Astrocyte (in vitro differentiated cells and primary cell): ENCODE measurements around the gene OSM. TPM values are rescaled to one million over a fixed set of nuclear protein-coding genes. Genes with fewer than 3 reads are reported as not detected.
A peak's percentile ranks its signal among the peaks of the same experiment; 100 is the strongest.

Source experiments
- DNase-seq: peaks from one replicate; pipeline ENCODE4 v3.0.0-alpha.2; 2010; ENCODE audit warnings: low read depth
- FAIRE-seq: peaks from 2 replicates; lab custom pipeline; 2011; peaks lifted over from hg19 to GRCh38; lab: Jason Lieb, UNC
- H2AFZ ChIP-seq: 2 replicates; pipeline ENCODE4 v1.6.0; 2012; ENCODE audit warnings: low read depth, low read length, inconsistent platforms
- H3K27ac ChIP-seq: 2 replicates; pipeline ENCODE4 v1.5.1; 2011; ENCODE audit warnings: low read depth, low read length, inconsistent platforms
- H3K27me3 ChIP-seq: 2 replicates; pipeline ENCODE4 v1.6.0; 2011; ENCODE audit warnings: low read length, inconsistent platforms; ENCODE audit not compliant: insufficient read depth
- H3K36me3 ChIP-seq: 2 replicates; pipeline ENCODE4 v1.5.1; 2011; ENCODE audit warnings: low read length, inconsistent platforms; ENCODE audit not compliant: insufficient read depth
- H3K4me1 ChIP-seq: 2 replicates; pipeline ENCODE4 v1.5.1; 2011; ENCODE audit warnings: low read length, inconsistent platforms; ENCODE audit not compliant: insufficient read depth
- H3K4me2 ChIP-seq: 2 replicates; pipeline ENCODE4 v1.6.0; 2012; ENCODE audit warnings: low read length, inconsistent platforms
- H3K4me3 ChIP-seq: 2 replicates; pipeline ENCODE4 v1.5.1; 2011; ENCODE audit warnings: low read depth, mild to moderate bottlenecking, low read length, inconsistent platforms; ENCODE audit not compliant: insufficient read depth
- H3K79me2 ChIP-seq: 2 replicates; pipeline ENCODE4 v1.6.0; 2012; ENCODE audit warnings: mild to moderate bottlenecking, low read length, inconsistent platforms; ENCODE audit not compliant: insufficient read depth
- H3K9ac ChIP-seq: 2 replicates; pipeline ENCODE4 v1.6.0; 2012; ENCODE audit warnings: mild to moderate bottlenecking, low read length, inconsistent platforms
- H3K9me3 ChIP-seq: 2 replicates; pipeline ENCODE4 v1.5.1; 2012; ENCODE audit warnings: low read depth, mild to moderate bottlenecking, low read length, inconsistent platforms; ENCODE audit not compliant: insufficient read depth
- H4K20me1 ChIP-seq: 2 replicates; pipeline ENCODE4 v1.6.0; 2012; ENCODE audit warnings: low read length, inconsistent platforms; ENCODE audit not compliant: insufficient read depth
- H3K27ac Mint-ChIP-seq: one replicate; pipeline ENCODE4 v1.8.0; 2021; ENCODE audit warnings: mild to moderate bottlenecking, mixed read lengths; ENCODE audit not compliant: unreplicated experiment
- H3K27me3 Mint-ChIP-seq: one replicate; pipeline ENCODE4 v1.8.0; 2021; ENCODE audit warnings: low read depth, mixed read lengths; ENCODE audit not compliant: unreplicated experiment
- H3K36me3 Mint-ChIP-seq: one replicate; pipeline ENCODE4 v1.8.0; 2021; ENCODE audit warnings: low read depth, mixed read lengths; ENCODE audit not compliant: unreplicated experiment
- H3K4me1 Mint-ChIP-seq: one replicate; pipeline ENCODE4 v1.8.0; 2021; ENCODE audit warnings: low read depth, mixed read lengths; ENCODE audit not compliant: unreplicated experiment
- H3K4me3 Mint-ChIP-seq: one replicate; pipeline ENCODE4 v1.8.0; 2021; ENCODE audit warnings: mild to moderate bottlenecking, moderate library complexity, mixed read lengths; ENCODE audit not compliant: unreplicated experiment
- H3K9me3 Mint-ChIP-seq: one replicate; pipeline ENCODE4 v1.8.0; 2021; ENCODE audit warnings: mild to moderate bottlenecking, mixed read lengths; ENCODE audit not compliant: unreplicated experiment
- CTCF ChIP-seq: IDR thresholded peaks from 2 replicates; pipeline ENCODE4 v1.5.1; 2011; ENCODE audit warnings: low read depth, mild to moderate bottlenecking, inconsistent platforms, low read length, moderate library complexity; ENCODE audit not compliant: insufficient read depth
- EZH2 ChIP-seq: IDR thresholded peaks from 2 replicates; pipeline ENCODE4 v1.6.1; 2012; ENCODE audit warnings: mild to moderate bottlenecking, low read length, inconsistent platforms; ENCODE audit not compliant: insufficient read depth
- total RNA-seq: library from RNA; stranded (reverse); gene quantifications from 2 replicates; pipeline ENCODE4 v1.2.1, GENCODE V29; 2021

The OSM gene
- total RNA-seq, 1 donor from 2014 or later: not detected

GRCh38 chr22:30304495-30305244 is 38.0 kb upstream of the OSM start:
- Mint-ChIP-seq H3K9me3 (peaks cover 2% of the 10 kb centered on the region), H3K27me3 (no peaks in the 10 kb centered on the region), H3K36me3 (peaks cover 25% of the 10 kb centered on the region), H3K27ac (peak overlapping the region; percentile 5), H3K4me1 (peaks cover 49% of the 10 kb centered on the region), H3K4me3 (no peak overlapping the region)
- no peak overlapping the region for H2AFZ ChIP-seq
- no peak overlapping the region for H3K4me3 ChIP-seq
- no peak for FAIRE-seq
- H3K79me2 ChIP-seq: peaks cover 72% of the 10 kb centered on the region
- no peak overlapping the region for H3K4me2 ChIP-seq
- peaks cover 28% of the 10 kb centered on the region for H3K4me1 ChIP-seq
- no peaks in the 10 kb centered on the region for H3K9me3 ChIP-seq
- no peak for TF ChIP-seq CTCF
- H4K20me1 ChIP-seq: peaks cover 96% of the 10 kb centered on the region
- no peak overlapping the region for H3K9ac ChIP-seq
- H3K36me3 ChIP-seq: peaks cover 7% of the 10 kb centered on the region
- peak; percentile 33 for DNase-seq
- no peaks in the 10 kb centered on the region for H3K27me3 ChIP-seq
- no peak overlapping the region for H3K27ac ChIP-seq

DNA sequence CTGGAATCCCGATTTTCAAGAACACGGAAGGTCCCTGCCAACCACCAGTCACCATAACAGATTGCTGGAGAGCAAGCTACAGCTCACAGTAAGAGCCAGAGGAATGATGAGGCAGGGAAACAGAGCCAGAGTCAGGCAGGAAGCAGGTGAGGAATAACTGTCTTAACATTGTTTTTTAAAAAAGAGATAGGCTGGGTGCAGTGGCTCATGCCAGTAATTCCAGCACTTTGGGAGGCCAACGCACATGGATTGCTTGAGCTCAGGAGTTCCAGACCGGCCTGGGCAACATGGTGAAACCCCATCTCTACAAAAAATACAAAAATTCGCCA is 36.1 kb upstream of the OSM start:
- Mint-ChIP-seq H3K27ac (peak overlapping the region; percentile 34), H3K9me3 (peaks cover 2% of the 10 kb centered on the region), H3K36me3 (peaks cover 34% of the 10 kb centered on the region), H3K4me3 (no peak overlapping the region), H3K27me3 (no peaks in the 10 kb centered on the region), H3K4me1 (peaks cover 41% of the 10 kb centered on the region)
- H3K36me3 ChIP-seq: peaks cover 8% of the 10 kb centered on the region
- H3K9me3 ChIP-seq: no peaks in the 10 kb centered on the region
- TF ChIP-seq CTCF: no peak
- no peak for TF ChIP-seq EZH2
- no peak overlapping the region for H3K4me3 ChIP-seq
- DNase-seq: no peak
- no peak overlapping the region for H3K9ac ChIP-seq
- peak overlapping the region; percentile 13 for H3K27ac ChIP-seq
- no peak overlapping the region for H2AFZ ChIP-seq
- FAIRE-seq: no peak
- H4K20me1 ChIP-seq: peaks cover 96% of the 10 kb centered on the region
- peaks cover 28% of the 10 kb centered on the region for H3K4me1 ChIP-seq
- no peak overlapping the region for H3K4me2 ChIP-seq
- no peaks in the 10 kb centered on the region for H3K27me3 ChIP-seq
- peaks cover 55% of the 10 kb centered on the region for H3K79me2 ChIP-seq
